HG03139 (cell line): Measurements from ENCODE around the gene PLXNA2.

Experiments used
- ATAC-seq: cut with Tn5 transposase; IDR thresholded peaks from one replicate; pipeline ENCODE4 v1.9.1; 2021; ENCODE audit not compliant: unreplicated experiment

The PLXNA2 gene

GRCh38 chr1:208031932-208032320 lies 212.3 kb downstream of the PLXNA2 start:
- ATAC-seq = no peak

- no peak for ATAC-seq
Measured at GRCh38 chr1:208031316-208031931, 212.8 kb downstream of the PLXNA2 start.

- no peak for ATAC-seq
Measured at GRCh38 chr1:208030288-208031091, 213.7 kb downstream of the PLXNA2 start.

GRCh38 chr1:208029381-208030287 lies 214.6 kb downstream of the PLXNA2 start:
- ATAC-seq = no peak

GRCh38 chr1:208028526-208028925 lies 215.7 kb downstream of the PLXNA2 start:
- no peak for ATAC-seq

- ATAC-seq = no peak
Measured at GRCh38 chr1:208027861-208028260, 216.3 kb downstream of the PLXNA2 start.

GRCh38 chr1:208026880-208027438 lies 217.2 kb downstream of the PLXNA2 start:
- ATAC-seq = no peak

GRCh38 chr1:208025031-208025430 lies 219.2 kb downstream of the PLXNA2 start:
- no peak for ATAC-seq

GRCh38 chr1:208024406-208024805 lies 219.8 kb downstream of the PLXNA2 start:
- ATAC-seq = no peak

GRCh38 chr1:208019257-208019656 lies 224.9 kb downstream of the PLXNA2 start:
- no peak for ATAC-seq

- ATAC-seq = no peak
Measured at GRCh38 chr1:208015255-208015654, 228.9 kb downstream of the PLXNA2 start.

- ATAC-seq = no peak
Measured at GRCh38 chr1:208013210-208013609, 231.0 kb downstream of the PLXNA2 start.

GRCh38 chr1:208012721-208013120 lies 231.5 kb downstream of the PLXNA2 start:
- no peak for ATAC-seq

- no peak for ATAC-seq
Measured at GRCh38 chr1:208010487-208011071, 233.6 kb downstream of the PLXNA2 start.

- no peak for ATAC-seq
Measured at GRCh38 chr1:208009706-208010444, 234.3 kb downstream of the PLXNA2 start.

- ATAC-seq = no peak
Measured at GRCh38 chr1:208009303-208009702, 234.9 kb downstream of the PLXNA2 start.

- ATAC-seq = no peak
Measured at GRCh38 chr1:208008534-208008933, 235.7 kb downstream of the PLXNA2 start.

- ATAC-seq = no peak
Measured at GRCh38 chr1:208007938-208008342, 236.2 kb downstream of the PLXNA2 start.

- ATAC-seq = no peak
Measured at GRCh38 chr1:208007319-208007937, 236.8 kb downstream of the PLXNA2 start.
